ENCODE data around the gene GABRB2.
"Not testable (repeated sequence)": the region's sequence is repeated elsewhere in the genome, so short reads cannot be mapped to it uniquely, and the experiment has no call there.

Gene GABRB2

DNA sequence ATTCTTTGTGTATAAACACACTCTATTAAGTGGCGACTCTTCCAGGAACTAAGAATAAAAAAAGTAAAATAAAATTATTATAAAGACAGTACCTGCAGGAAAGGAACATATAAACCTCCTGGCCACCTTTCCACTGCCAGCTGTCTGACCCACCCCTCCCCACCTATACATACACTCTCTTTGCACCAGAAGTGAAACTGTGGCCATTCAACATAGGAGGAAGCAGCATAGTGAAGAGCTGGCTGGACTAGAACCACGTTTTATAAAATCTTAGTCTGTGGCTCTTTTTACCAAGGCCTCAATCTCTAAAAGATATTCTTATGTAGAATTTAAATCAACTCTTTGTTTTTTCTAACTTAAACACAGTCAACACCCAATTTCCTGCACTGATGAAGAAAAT, 289.6 kb downstream of the GABRB2 start:
- TF ChIP-seq CTCF (IDR thresholded peaks at IDR 0.05; ENCODE audit: control insufficient read depth, extremely low read depth, insufficient read depth), result no peak
- no peak overlapping the region for H3K4me3 ChIP-seq (ENCODE audit: low read depth, low read length)
- DNase-seq (ENCODE audit: low read depth), result no peak

- not testable (repeated sequence) for DNase-seq (ENCODE audit: low read depth); H3K4me3 ChIP-seq (ENCODE audit: low read depth, low read length)
Measured at GRCh38 chr5:161252955-161253354, 293.6 kb downstream of the GABRB2 start.

DNA sequence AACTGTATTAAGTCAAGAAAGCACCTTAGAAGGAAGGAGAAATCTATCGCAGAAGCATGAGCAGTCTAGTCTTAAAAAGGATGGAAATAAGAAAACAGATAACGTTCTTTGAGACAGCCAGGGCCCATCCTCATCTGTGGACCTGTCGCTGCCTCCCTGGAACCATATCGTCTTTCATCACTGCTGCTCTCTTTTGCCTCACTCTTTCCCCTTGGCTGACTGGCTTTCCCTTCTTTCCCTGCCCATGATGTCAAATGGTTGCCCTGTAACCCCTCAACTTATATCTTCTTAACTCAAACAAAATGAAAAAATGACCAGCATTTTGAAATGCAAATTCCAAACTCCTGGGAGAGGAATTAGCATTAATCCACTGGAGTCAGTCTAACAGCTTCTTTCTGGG, 299.8 kb downstream of the GABRB2 start:
- TF ChIP-seq CTCF (IDR thresholded peaks at IDR 0.05; ENCODE audit: control insufficient read depth, extremely low read depth, insufficient read depth), result no peak
- H3K4me3 ChIP-seq (ENCODE audit: low read depth, low read length), result no peak overlapping the region
- no peak for DNase-seq (ENCODE audit: low read depth)

- H3K4me3 ChIP-seq (ENCODE audit: low read depth, low read length); DNase-seq (ENCODE audit: low read depth): not testable (repeated sequence)
Measured at GRCh38 chr5:161245846-161246245, 300.7 kb downstream of the GABRB2 start.

All from LNCaP clone FGC (cell line).